ENCODE data around the gene PGLYRP2. TPM values are rescaled to one million over a fixed set of nuclear protein-coding genes. Genes with fewer than 3 reads are reported as not detected.
"Not testable (repeated sequence)": the region's sequence is repeated elsewhere in the genome, so short reads cannot be mapped to it uniquely, and the experiment has no call there.

The PGLYRP2 gene
- total RNA-seq, 1 donor from 2014 or later: not detected

DNA sequence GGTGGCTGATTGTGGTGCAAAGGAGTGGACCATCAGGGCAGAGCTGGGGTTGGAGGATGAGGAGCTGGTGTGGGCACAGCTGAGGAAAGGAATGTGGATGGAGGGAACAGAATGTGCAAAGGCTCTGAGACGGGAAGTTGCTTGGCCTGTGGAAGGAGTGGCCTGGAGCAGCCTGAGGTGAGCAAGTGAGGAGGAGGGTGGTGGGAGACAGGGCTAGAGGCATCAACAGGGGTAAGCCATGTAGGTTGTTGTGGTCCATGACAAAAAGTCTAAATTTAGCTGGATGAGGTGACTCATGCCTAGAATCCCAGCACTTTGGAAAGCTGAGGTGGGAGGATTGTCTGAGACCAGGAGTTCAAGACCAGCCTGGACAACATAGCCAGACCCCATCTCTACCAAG is 38.5 kb upstream of the PGLYRP2 start:
- Histone ChIP-seq H3K9me3 (ENCODE audit: low read depth) (peaks cover 3% of the 10 kb centered on the region), H3K27ac (no peak overlapping the region), H3K27me3 (no peaks in the 10 kb centered on the region), H3K4me3 (no peak overlapping the region), H3K9ac (no peak overlapping the region), H3K4me1 (no peaks in the 10 kb centered on the region), H3K36me3 (no peaks in the 10 kb centered on the region), H3F3A (ENCODE audit: low read depth) (no peaks in the 10 kb centered on the region), H3K79me2 (ENCODE audit: low read depth) (no peaks in the 10 kb centered on the region), H3K4me2 (no peak overlapping the region), H2AFZ (replicated peaks) (no peak overlapping the region), H4K20me1 (ENCODE audit: low read depth) (no peaks in the 10 kb centered on the region)
- H3K4me1 Mint-ChIP-seq: no peaks in the 10 kb centered on the region
- H3K9me3 Mint-ChIP-seq: peaks cover 6% of the 10 kb centered on the region
- H3K4me3 Mint-ChIP-seq: no peak overlapping the region
- no peak overlapping the region for H3K27ac Mint-ChIP-seq
- no peaks in the 10 kb centered on the region for H3K36me3 Mint-ChIP-seq
- TF ChIP-seq EZH2phosphoT487 (IDR thresholded peaks at IDR 0.05) (no peak), EZH2 (IDR thresholded peaks at IDR 0.05) (no peak), CTCF (IDR thresholded peaks at IDR 0.05) (no peak)
- no peak for DNase-seq (ENCODE audit: low spot score)
- peaks cover 11% of the 10 kb centered on the region for H3K27me3 Mint-ChIP-seq (ENCODE audit: insufficient read depth, low read depth)

DNA sequence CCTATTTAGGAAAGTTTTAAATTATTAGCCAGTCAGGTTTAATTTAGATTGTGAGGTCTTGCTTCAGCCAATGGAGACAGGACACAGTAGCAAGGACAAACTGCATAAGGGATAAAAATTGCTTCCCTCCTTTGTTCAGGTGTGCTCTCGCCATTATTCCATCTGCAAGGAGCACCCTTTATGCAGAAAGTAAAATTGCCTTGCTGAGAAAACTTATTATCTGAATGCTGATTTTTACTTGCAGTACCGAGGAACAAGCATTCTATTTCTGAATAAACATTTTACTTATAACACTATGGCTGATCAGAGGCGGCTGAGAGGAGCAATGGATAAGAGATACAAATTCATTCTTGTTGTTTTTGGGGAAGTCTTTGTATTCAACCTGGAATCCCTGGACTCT is 37.1 kb upstream of the PGLYRP2 start:
- H3K4me3 Mint-ChIP-seq: no peak overlapping the region
- H3K4me1 Mint-ChIP-seq: no peaks in the 10 kb centered on the region
- H2AFZ ChIP-seq (replicated peaks): no peak overlapping the region
- peaks cover 11% of the 10 kb centered on the region for H3K27me3 Mint-ChIP-seq (ENCODE audit: insufficient read depth, low read depth)
- no peaks in the 10 kb centered on the region for H3K27me3 ChIP-seq
- peaks cover 6% of the 10 kb centered on the region for H3K9me3 Mint-ChIP-seq
- peaks cover 3% of the 10 kb centered on the region for H3K9me3 ChIP-seq (ENCODE audit: low read depth)
- DNase-seq (ENCODE audit: low spot score): no peak
- H3K4me3 ChIP-seq: no peak overlapping the region
- no peaks in the 10 kb centered on the region for H3K4me1 ChIP-seq
- no peaks in the 10 kb centered on the region for H3F3A ChIP-seq (ENCODE audit: low read depth)
- no peaks in the 10 kb centered on the region for H3K36me3 Mint-ChIP-seq
- H3K79me2 ChIP-seq (ENCODE audit: low read depth): no peaks in the 10 kb centered on the region
- no peak for TF ChIP-seq CTCF (IDR thresholded peaks at IDR 0.05)
- no peak for TF ChIP-seq EZH2phosphoT487 (IDR thresholded peaks at IDR 0.05)
- TF ChIP-seq EZH2 (IDR thresholded peaks at IDR 0.05): no peak
- H3K9ac ChIP-seq: no peak overlapping the region
- no peak overlapping the region for H3K27ac Mint-ChIP-seq
- no peak overlapping the region for H3K27ac ChIP-seq
- H3K36me3 ChIP-seq: no peaks in the 10 kb centered on the region
- H3K4me2 ChIP-seq: no peak overlapping the region
- no peaks in the 10 kb centered on the region for H4K20me1 ChIP-seq (ENCODE audit: low read depth)

DNA sequence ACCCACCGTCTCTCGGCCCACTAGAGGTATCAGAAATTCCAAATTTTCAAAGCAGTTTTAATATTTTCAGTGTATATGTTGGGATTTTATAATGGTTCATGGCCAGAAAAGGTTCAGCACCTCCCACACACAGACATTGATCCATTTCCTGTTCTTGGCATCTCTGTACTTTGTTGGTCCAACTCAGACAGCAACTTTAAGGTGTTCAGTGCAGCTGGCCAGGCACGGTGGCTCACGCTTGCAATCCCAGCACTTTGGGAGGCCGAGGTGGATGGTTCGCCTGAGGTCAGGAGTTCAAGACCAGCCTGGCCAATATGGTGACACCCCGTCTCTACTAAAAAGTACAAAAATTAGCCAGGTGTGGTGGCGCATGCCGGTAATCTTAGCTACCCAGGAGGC is 35.9 kb upstream of the PGLYRP2 start:
- H3K9me3 ChIP-seq (ENCODE audit: low read depth); H3K4me3 Mint-ChIP-seq; H3K36me3 Mint-ChIP-seq; H3K79me2 ChIP-seq (ENCODE audit: low read depth); H3K4me1 Mint-ChIP-seq; H3F3A ChIP-seq (ENCODE audit: low read depth); DNase-seq (ENCODE audit: low spot score); H3K4me2 ChIP-seq; H2AFZ ChIP-seq (replicated peaks); H3K27me3 ChIP-seq; H3K9me3 Mint-ChIP-seq; H3K36me3 ChIP-seq; H3K27ac ChIP-seq; H4K20me1 ChIP-seq (ENCODE audit: low read depth); H3K4me3 ChIP-seq; H3K4me1 ChIP-seq; H3K9ac ChIP-seq; H3K27ac Mint-ChIP-seq: not testable (repeated sequence)
- H3K27me3 Mint-ChIP-seq (ENCODE audit: insufficient read depth, low read depth): peaks cover 11% of the 10 kb centered on the region

GRCh38 chr19:15511671-15512424 is 32.5 kb upstream of the PGLYRP2 start:
- Histone ChIP-seq H3K36me3 (no peaks in the 10 kb centered on the region), H2AFZ (replicated peaks) (no peak overlapping the region), H4K20me1 (ENCODE audit: low read depth) (no peaks in the 10 kb centered on the region), H3K4me3 (no peak overlapping the region), H3K79me2 (ENCODE audit: low read depth) (no peaks in the 10 kb centered on the region), H3F3A (ENCODE audit: low read depth) (no peaks in the 10 kb centered on the region), H3K4me1 (no peaks in the 10 kb centered on the region), H3K9me3 (ENCODE audit: low read depth) (peaks cover 3% of the 10 kb centered on the region), H3K27ac (no peak overlapping the region), H3K27me3 (no peaks in the 10 kb centered on the region), H3K9ac (no peak overlapping the region), H3K4me2 (no peak overlapping the region)
- no peak for DNase-seq (ENCODE audit: low spot score)
- no peaks in the 10 kb centered on the region for H3K4me1 Mint-ChIP-seq
- TF ChIP-seq EZH2phosphoT487 (IDR thresholded peaks at IDR 0.05): no peak
- TF ChIP-seq CTCF (IDR thresholded peaks at IDR 0.05): no peak
- no peak for TF ChIP-seq EZH2 (IDR thresholded peaks at IDR 0.05)
- H3K27ac Mint-ChIP-seq: no peak overlapping the region
- no peaks in the 10 kb centered on the region for H3K36me3 Mint-ChIP-seq
- H3K27me3 Mint-ChIP-seq (ENCODE audit: insufficient read depth, low read depth): peaks cover 21% of the 10 kb centered on the region
- H3K4me3 Mint-ChIP-seq: no peak overlapping the region
- H3K9me3 Mint-ChIP-seq: peaks cover 5% of the 10 kb centered on the region

Data from neural progenitor cell (in vitro differentiated cells).